LHCN-M2 (cell line): ENCODE data around the gene KRTAP10-1. TPM values are rescaled to one million over a fixed set of nuclear protein-coding genes. Genes with fewer than 3 reads are reported as not detected.

Experiments used
- total RNA-seq: library from RNA; depleted of rRNA; stranded (reverse); fragments of >200 nt; gene quantifications from 2 replicates; pipeline ENCODE4 v1.2.3, GENCODE V29; 2014; rRNA removed

KRTAP10-1 gene
- total RNA-seq, 1 experiment from 2014 or later = not detected

Other genes starting within 250 kb of the KRTAP10-1 start
- 154 and 166 TPM in 2 replicates for gene PFKL, start 240.1 kb downstream of the KRTAP10-1 start, total RNA-seq
- gene CFAP410, start 200.8 kb downstream of the KRTAP10-1 start, total RNA-seq = 15.7 and 19.0 TPM in 2 replicates
- gene TRPM2, start 186.6 kb downstream of the KRTAP10-1 start, total RNA-seq = not detected in 2 replicates
- gene LRRC3, start 84.7 kb downstream of the KRTAP10-1 start, total RNA-seq = not detected in 2 replicates
- not detected in 2 replicates for gene KRTAP10-2, start 11.3 kb upstream of the KRTAP10-1 start, total RNA-seq
- not detected in 2 replicates for gene KRTAP10-3, start 18.6 kb upstream of the KRTAP10-1 start, total RNA-seq
- not detected in 2 replicates for gene KRTAP10-4, start 33.5 kb upstream of the KRTAP10-1 start, total RNA-seq
- gene KRTAP10-5, start 40.4 kb upstream of the KRTAP10-1 start, total RNA-seq = not detected in 2 replicates
- gene KRTAP10-6, start 52.3 kb upstream of the KRTAP10-1 start, total RNA-seq = not detected in 2 replicates
- gene KRTAP10-7, start 60.4 kb upstream of the KRTAP10-1 start, total RNA-seq = not detected in 2 replicates
- gene KRTAP10-8, start 71.9 kb upstream of the KRTAP10-1 start, total RNA-seq = not detected in 2 replicates
- not detected in 2 replicates for gene KRTAP10-9, start 86.9 kb upstream of the KRTAP10-1 start, total RNA-seq
- gene KRTAP10-10, start 97.2 kb upstream of the KRTAP10-1 start, total RNA-seq = not detected in 2 replicates
- not detected in 2 replicates for gene KRTAP10-11, start 106.2 kb upstream of the KRTAP10-1 start, total RNA-seq
- not detected in 2 replicates for gene KRTAP12-4, start 114.5 kb upstream of the KRTAP10-1 start, total RNA-seq
- not detected in 2 replicates for gene KRTAP12-3, start 117.7 kb upstream of the KRTAP10-1 start, total RNA-seq
- not detected in 2 replicates for gene KRTAP12-2, start 126.7 kb upstream of the KRTAP10-1 start, total RNA-seq
- not detected in 2 replicates for gene KRTAP12-1, start 142.0 kb upstream of the KRTAP10-1 start, total RNA-seq
- gene KRTAP10-12, start 157.0 kb upstream of the KRTAP10-1 start, total RNA-seq = not detected in 2 replicates
- not detected in 2 replicates for gene TSPEAR, start 171.4 kb upstream of the KRTAP10-1 start, total RNA-seq